GM23338 (cell line): Measurements from ENCODE around the gene GAB2. TPM values are rescaled to one million over a fixed set of nuclear protein-coding genes. Genes with fewer than 3 reads are reported as not detected.

Experiments
- ATAC-seq: fragments of 200-7000 bp; cut with Tn5 transposase; 3 replicates; pipeline ENCODE4 v1.9.1; 2020
- DNase-seq: peaks from one replicate; pipeline ENCODE4 v3.0.0-alpha.2; 2015; ENCODE audit warnings: low spot score
- H2AFZ ChIP-seq: fragments of 200-600 bp; sonication (generic); 2 replicates; pipeline ENCODE4 v1.8.0; 2016; ENCODE audit warnings: antibody characterized with exemption, mild to moderate bottlenecking, moderate library complexity
- H3F3A ChIP-seq: fragments of 200-600 bp; sonication (generic); replicated peaks from 2 replicates; pipeline ENCODE4 v1.8.0; 2017; ENCODE audit warnings: antibody characterized with exemption, mixed run types, low read depth
- H3K27ac ChIP-seq: fragments of 200-600 bp; sonication (generic); 2 replicates; pipeline ENCODE4 v1.6.1; 2016; ENCODE audit warnings: low read depth
- H3K27me3 ChIP-seq: fragments of 200-600 bp; sonication (generic); 2 replicates; pipeline ENCODE4 v1.8.0; 2016; ENCODE audit warnings: mild to moderate bottlenecking, mixed run types, moderate library complexity; ENCODE audit not compliant: insufficient read depth
- H3K36me3 ChIP-seq: fragments of 200-600 bp; sonication (generic); 2 replicates; pipeline ENCODE4 v1.8.0; 2016; ENCODE audit warnings: mild to moderate bottlenecking; ENCODE audit not compliant: insufficient read depth
- H3K4me1 ChIP-seq: fragments of 200-600 bp; sonication (generic); 2 replicates; pipeline ENCODE4 v1.8.0; 2016; ENCODE audit warnings: mild to moderate bottlenecking, moderate library complexity; ENCODE audit not compliant: insufficient read depth
- H3K4me2 ChIP-seq: fragments of 200-600 bp; sonication (generic); 2 replicates; pipeline ENCODE4 v1.7.1; 2017; ENCODE audit warnings: mixed run types
- H3K4me3 ChIP-seq: fragments of 200-600 bp; sonication (generic); 2 replicates; pipeline ENCODE4 v1.6.1; 2016; ENCODE audit warnings: mixed run types
- H3K79me2 ChIP-seq: fragments of 200-600 bp; sonication (generic); replicated peaks from 2 replicates; pipeline ENCODE4 v1.8.0; 2017; ENCODE audit warnings: mild to moderate bottlenecking; ENCODE audit not compliant: insufficient read depth
- H3K9me2 ChIP-seq: fragments of 200-600 bp; sonication (generic); 2 replicates; pipeline ENCODE4 v1.8.0; 2017; ENCODE audit not compliant: insufficient read depth
- H4K20me1 ChIP-seq: fragments of 200-600 bp; sonication (generic); replicated peaks from 2 replicates; pipeline ENCODE4 v1.8.0; 2017; ENCODE audit warnings: mild to moderate bottlenecking; ENCODE audit not compliant: insufficient read depth
- H3K27ac Mint-ChIP-seq: 2 replicates; pipeline ENCODE4 v1.8.0; 2020; ENCODE audit warnings: inconsistent platforms, mild to moderate bottlenecking, moderate library complexity, mixed read lengths
- H3K27me3 Mint-ChIP-seq: 3 replicates; pipeline ENCODE4 v1.8.0; 2022; ENCODE audit warnings: low read depth, mild to moderate bottlenecking, moderate library complexity, mixed read lengths, inconsistent platforms; ENCODE audit not compliant: insufficient read depth, poor library complexity
- H3K36me3 Mint-ChIP-seq: 3 replicates; pipeline ENCODE4 v1.8.0; 2021; ENCODE audit warnings: low read depth, mild to moderate bottlenecking, inconsistent platforms, moderate library complexity, mixed read lengths
- H3K4me1 Mint-ChIP-seq: 3 replicates; pipeline ENCODE4 v1.8.0; 2020; ENCODE audit warnings: mild to moderate bottlenecking, inconsistent platforms, mixed read lengths
- H3K4me3 Mint-ChIP-seq: 3 replicates; pipeline ENCODE4 v1.8.0; 2021; ENCODE audit warnings: moderate library complexity, mild to moderate bottlenecking, inconsistent platforms, mixed read lengths
- H3K9me3 Mint-ChIP-seq: 3 replicates; pipeline ENCODE4 v1.8.0; 2020; ENCODE audit warnings: moderate library complexity, mild to moderate bottlenecking, inconsistent platforms, mixed read lengths
- CREB1 ChIP-seq: fragments of 250-450 bp; sonication (Bioruptor Pico); IDR thresholded peaks from 2 replicates; pipeline ENCODE4 v1.5.0; 2020; ENCODE audit warnings: low read depth, mild to moderate bottlenecking, moderate library complexity
- EZH2 ChIP-seq: fragments of 200-600 bp; sonication (generic); IDR thresholded peaks from one replicate; pipeline ENCODE4 v1.8.0; 2017; ENCODE audit warnings: antibody characterized with exemption, mild to moderate bottlenecking, low read depth; ENCODE audit not compliant: unreplicated experiment
- JUNB ChIP-seq: IDR thresholded peaks from one replicate; pipeline ENCODE4 v1.6.1; 2016; ENCODE audit warnings: antibody characterized with exemption; ENCODE audit not compliant: unreplicated experiment
- POLR2AphosphoS5 ChIP-seq: IDR thresholded peaks from 2 replicates; pipeline ENCODE4 v1.6.1; 2016; ENCODE audit warnings: antibody characterized with exemption, low read depth
- STAT1 ChIP-seq: IDR thresholded peaks from one replicate; pipeline ENCODE4 v1.6.1; 2016; ENCODE audit warnings: antibody characterized with exemption; ENCODE audit not compliant: unreplicated experiment
- ZNF114 ChIP-seq: fragments of 250-450 bp; sonication (Bioruptor Pico); IDR thresholded peaks from 2 replicates; pipeline ENCODE4 v1.5.0; 2020; ENCODE audit warnings: mild to moderate bottlenecking, moderate library complexity
- ZNF331 ChIP-seq: fragments of 250-450 bp; sonication (Bioruptor Pico); IDR thresholded peaks from 2 replicates; pipeline ENCODE4 v1.5.0; 2020; ENCODE audit warnings: low read depth, mild to moderate bottlenecking, moderate library complexity
- long read RNA-seq: library from polyadenylated mRNA; unstranded; transcript quantifications from one replicate; pipeline ENCODE4 v2.0.0, GENCODE V29; 2020; ENCODE audit not compliant: unreplicated experiment
- polyA plus RNA-seq: library from polyadenylated mRNA; unstranded; fragments of >200 nt; fragmentation: Nextera tagmentation; extraction: Ambion mirVana; gene quantifications from 2 replicates; pipeline ENCODE4 v1.2.1, GENCODE V29; 2016
- total RNA-seq: library from RNA; depleted of rRNA; stranded (reverse); fragments of >200 nt; shearing (Covaris generic); gene quantifications from 2 replicates; pipeline ENCODE4 v1.2.3, GENCODE V29; 2014; rRNA removed
- TF ChIP-seq, protein P1 (sequence below): IDR thresholded peaks from one replicate; pipeline ENCODE4 v1.6.1; 2018; ENCODE audit warnings: antibody characterized with exemption; ENCODE audit not compliant: unreplicated experiment
- TF ChIP-seq, protein P2 (sequence below), 2 experiments: fragments of 200-600 bp in 1 of 2; sonication (generic) in 1 of 2; conservative IDR thresholded peaks; 2 replicates each; pipeline versions ENCODE4 v1.5.1 to v1.6.1; 2016 to 2017; ENCODE audit warnings: antibody characterized with exemption in 2 of 2, low read depth in 2 of 2, mild to moderate bottlenecking in 2 of 2, moderate library complexity in 1 of 2

Gene GAB2, protein sequence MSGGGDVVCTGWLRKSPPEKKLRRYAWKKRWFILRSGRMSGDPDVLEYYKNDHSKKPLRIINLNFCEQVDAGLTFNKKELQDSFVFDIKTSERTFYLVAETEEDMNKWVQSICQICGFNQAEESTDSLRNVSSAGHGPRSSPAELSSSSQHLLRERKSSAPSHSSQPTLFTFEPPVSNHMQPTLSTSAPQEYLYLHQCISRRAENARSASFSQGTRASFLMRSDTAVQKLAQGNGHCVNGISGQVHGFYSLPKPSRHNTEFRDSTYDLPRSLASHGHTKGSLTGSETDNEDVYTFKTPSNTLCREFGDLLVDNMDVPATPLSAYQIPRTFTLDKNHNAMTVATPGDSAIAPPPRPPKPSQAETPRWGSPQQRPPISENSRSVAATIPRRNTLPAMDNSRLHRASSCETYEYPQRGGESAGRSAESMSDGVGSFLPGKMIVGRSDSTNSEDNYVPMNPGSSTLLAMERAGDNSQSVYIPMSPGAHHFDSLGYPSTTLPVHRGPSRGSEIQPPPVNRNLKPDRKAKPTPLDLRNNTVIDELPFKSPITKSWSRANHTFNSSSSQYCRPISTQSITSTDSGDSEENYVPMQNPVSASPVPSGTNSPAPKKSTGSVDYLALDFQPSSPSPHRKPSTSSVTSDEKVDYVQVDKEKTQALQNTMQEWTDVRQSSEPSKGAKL
- total RNA-seq (6.9 and 10.8 TPM in 2 replicates), polyA plus RNA-seq (2.0 and 2.5 TPM in 2 replicates)
- long read RNA-seq, partial matches to known transcripts = 0 of 2 reads
- long read RNA-seq, other reads (novel, unspliced or antisense) = 1 of 2 reads

DNA sequence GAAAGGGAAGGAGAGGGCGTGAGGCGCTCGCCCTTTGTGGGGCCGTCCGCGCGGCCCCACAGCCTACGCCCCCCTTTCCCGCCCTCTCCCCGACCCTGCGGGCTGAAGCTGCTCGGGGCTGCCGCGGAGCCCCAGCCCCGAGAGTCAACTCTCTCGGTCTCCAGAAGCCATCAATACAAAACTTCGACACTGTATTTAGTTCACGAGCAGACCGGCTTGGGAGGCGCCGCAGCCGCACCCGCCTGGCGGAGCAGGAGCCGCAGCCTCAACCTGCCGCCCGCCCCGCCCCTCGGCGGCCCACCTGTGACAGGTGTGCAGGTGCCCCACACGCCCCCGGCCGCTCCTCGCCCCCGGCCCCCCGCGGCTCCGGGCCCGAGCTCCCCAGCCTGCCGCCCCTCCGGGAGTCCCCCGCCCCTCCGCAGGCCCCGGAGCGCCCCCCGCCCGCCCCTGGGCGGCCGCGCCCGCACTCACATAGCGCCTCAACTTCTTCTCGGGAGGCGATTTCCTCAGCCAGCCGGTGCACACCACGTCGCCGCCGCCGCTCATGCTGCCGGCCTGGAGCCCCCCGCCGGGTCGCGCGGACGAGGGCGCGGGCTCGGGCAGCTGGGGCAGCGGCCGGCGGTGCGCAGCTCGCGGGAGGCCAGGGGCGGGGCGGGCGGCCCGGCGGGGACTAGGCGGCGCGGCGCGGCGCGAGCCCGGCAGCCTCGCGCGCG lies at the start of gene GAB2:
Gene GAB2, minus strand, starts transcription at position 646 of the 713 bp plus-strand sequence. Its CDS starts 100 bp downstream, at position 546.
- TF ChIP-seq EZH2 (no peak), ZNF114 (CRISPR knock-in tag) (no peak), JUNB (no peak), POLR2AphosphoS5 (no peak)
- TF ChIP-seq, protein P1, sequence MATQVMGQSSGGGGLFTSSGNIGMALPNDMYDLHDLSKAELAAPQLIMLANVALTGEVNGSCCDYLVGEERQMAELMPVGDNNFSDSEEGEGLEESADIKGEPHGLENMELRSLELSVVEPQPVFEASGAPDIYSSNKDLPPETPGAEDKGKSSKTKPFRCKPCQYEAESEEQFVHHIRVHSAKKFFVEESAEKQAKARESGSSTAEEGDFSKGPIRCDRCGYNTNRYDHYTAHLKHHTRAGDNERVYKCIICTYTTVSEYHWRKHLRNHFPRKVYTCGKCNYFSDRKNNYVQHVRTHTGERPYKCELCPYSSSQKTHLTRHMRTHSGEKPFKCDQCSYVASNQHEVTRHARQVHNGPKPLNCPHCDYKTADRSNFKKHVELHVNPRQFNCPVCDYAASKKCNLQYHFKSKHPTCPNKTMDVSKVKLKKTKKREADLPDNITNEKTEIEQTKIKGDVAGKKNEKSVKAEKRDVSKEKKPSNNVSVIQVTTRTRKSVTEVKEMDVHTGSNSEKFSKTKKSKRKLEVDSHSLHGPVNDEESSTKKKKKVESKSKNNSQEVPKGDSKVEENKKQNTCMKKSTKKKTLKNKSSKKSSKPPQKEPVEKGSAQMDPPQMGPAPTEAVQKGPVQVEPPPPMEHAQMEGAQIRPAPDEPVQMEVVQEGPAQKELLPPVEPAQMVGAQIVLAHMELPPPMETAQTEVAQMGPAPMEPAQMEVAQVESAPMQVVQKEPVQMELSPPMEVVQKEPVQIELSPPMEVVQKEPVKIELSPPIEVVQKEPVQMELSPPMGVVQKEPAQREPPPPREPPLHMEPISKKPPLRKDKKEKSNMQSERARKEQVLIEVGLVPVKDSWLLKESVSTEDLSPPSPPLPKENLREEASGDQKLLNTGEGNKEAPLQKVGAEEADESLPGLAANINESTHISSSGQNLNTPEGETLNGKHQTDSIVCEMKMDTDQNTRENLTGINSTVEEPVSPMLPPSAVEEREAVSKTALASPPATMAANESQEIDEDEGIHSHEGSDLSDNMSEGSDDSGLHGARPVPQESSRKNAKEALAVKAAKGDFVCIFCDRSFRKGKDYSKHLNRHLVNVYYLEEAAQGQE = no peak
- no peak for DNase-seq
- no peaks in the 10 kb centered on the region for H3K9me3 Mint-ChIP-seq

DNA sequence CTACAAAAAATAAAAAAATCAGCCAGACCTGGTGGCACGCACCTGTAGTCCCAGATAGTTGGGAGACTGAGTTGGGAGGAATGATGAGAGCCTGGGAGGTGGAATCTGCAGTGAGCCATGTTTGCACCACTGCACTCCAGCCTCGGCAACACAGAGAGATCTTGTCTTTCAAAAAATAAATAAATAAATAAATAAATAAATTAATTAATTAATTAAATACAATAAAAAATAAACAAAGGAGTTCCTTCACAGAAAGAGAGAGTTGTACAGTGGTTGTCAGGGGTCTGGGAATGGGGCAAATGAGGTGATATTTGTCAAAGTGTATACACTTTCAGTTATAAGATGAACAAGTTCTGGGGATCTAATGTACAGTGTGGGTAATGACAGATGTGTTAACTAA lies 49.8 kb upstream of the GAB2 start:
- Mint-ChIP-seq H3K36me3 (peaks cover 46% of the 10 kb centered on the region), H3K9me3 (peaks cover 6% of the 10 kb centered on the region; the same call in 2 of the 3 replicates), H3K4me3 (no peak overlapping the region), H3K27me3 (peaks cover 4% of the 10 kb centered on the region), H3K4me1 (peaks cover 12% of the 10 kb centered on the region), H3K27ac (no peak overlapping the region)
- no peak overlapping the region for H3K4me2 ChIP-seq
- no peaks in the 10 kb centered on the region for H3K9me2 ChIP-seq
- DNase-seq = no peak
- H3K79me2 ChIP-seq = no peaks in the 10 kb centered on the region
- no peaks in the 10 kb centered on the region for H4K20me1 ChIP-seq
- peaks cover 17% of the 10 kb centered on the region for H3K36me3 ChIP-seq
- no peak for ATAC-seq
- H2AFZ ChIP-seq = no peak overlapping the region
- 0 out of 2 replicates have a peak, but pooled peaks cover 5% of the 10 kb centered on the region for H3K4me1 ChIP-seq
- no peaks in the 10 kb centered on the region for H3F3A ChIP-seq
- H3K27me3 ChIP-seq = no peaks in the 10 kb centered on the region
- no peak overlapping the region for H3K4me3 ChIP-seq
- no peak overlapping the region for H3K27ac ChIP-seq
- no peak for TF ChIP-seq STAT1
- TF ChIP-seq CREB1 (CRISPR knock-in tag) = no peak
- TF ChIP-seq, protein P2, sequence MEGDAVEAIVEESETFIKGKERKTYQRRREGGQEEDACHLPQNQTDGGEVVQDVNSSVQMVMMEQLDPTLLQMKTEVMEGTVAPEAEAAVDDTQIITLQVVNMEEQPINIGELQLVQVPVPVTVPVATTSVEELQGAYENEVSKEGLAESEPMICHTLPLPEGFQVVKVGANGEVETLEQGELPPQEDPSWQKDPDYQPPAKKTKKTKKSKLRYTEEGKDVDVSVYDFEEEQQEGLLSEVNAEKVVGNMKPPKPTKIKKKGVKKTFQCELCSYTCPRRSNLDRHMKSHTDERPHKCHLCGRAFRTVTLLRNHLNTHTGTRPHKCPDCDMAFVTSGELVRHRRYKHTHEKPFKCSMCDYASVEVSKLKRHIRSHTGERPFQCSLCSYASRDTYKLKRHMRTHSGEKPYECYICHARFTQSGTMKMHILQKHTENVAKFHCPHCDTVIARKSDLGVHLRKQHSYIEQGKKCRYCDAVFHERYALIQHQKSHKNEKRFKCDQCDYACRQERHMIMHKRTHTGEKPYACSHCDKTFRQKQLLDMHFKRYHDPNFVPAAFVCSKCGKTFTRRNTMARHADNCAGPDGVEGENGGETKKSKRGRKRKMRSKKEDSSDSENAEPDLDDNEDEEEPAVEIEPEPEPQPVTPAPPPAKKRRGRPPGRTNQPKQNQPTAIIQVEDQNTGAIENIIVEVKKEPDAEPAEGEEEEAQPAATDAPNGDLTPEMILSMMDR (conservative IDR thresholded peaks at IDR 0.05; ENCODE audit: low read depth in 2 of 2) = no peak
- no peak for TF ChIP-seq ZNF331
- TF ChIP-seq, protein P1 = no peak

More for the DNA sequence above, at the start of gene GAB2:
- Histone ChIP-seq H3K4me3 (peak within 1 kb of the TSS; percentile 80), H2AFZ (peak within 1 kb of the TSS; percentile 94), H3K36me3 (no peaks in the 10 kb centered on the region), H3K27ac (peak within 1 kb of the TSS; percentile 76), H3K4me2 (peak within 1 kb of the TSS; percentile 95), H3K9me2 (no peaks in the 10 kb centered on the region), H4K20me1 (peaks cover 3% of the 10 kb centered on the region; the same call in 1 of the 2 replicates), H3K4me1 (peaks cover 17% of the 10 kb centered on the region), H3K27me3 (peaks cover 20% of the 10 kb centered on the region), H3K79me2 (peaks cover 15% of the 10 kb centered on the region), H3F3A (0 out of 2 replicates have a peak, but pooled peaks cover 12% of the 10 kb centered on the region)
- Mint-ChIP-seq H3K27me3 (peaks cover 29% of the 10 kb centered on the region), H3K4me3 (peak within 1 kb of the TSS; percentile 85), H3K36me3 (no peaks in the 10 kb centered on the region), H3K4me1 (peaks cover 33% of the 10 kb centered on the region), H3K27ac (peak within 1 kb of the TSS; percentile 83)
- peak; percentile 24 for ATAC-seq
